Measurements from ENCODE around the gene C6orf136.

C6orf136 gene

DNA sequence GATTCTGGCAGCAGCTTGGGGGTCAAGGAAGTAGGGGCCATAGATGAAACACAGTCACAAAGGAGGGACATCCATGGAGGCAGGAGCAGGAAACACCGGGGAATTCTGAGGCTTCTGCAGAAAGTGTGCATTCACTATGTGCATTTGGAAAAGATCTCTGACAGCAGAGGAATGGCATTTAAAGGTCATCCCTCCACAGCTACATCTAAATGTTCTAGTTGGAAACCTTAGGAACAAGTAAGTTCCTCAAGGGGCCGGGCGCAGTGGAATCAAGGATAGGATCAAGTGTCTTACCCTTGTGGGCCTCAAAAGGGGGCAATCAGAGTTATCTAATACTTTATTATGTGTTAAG is 8.8 kb downstream of the C6orf136 start:
- no peak for TF ChIP-seq CTCF (IDR thresholded peaks at IDR 0.05)

- TF ChIP-seq CTCF (IDR thresholded peaks at IDR 0.05) = no peak
These were observed 9.6 kb downstream of the C6orf136 start for GRCh38 chr6:30656513-30656912.

DNA sequence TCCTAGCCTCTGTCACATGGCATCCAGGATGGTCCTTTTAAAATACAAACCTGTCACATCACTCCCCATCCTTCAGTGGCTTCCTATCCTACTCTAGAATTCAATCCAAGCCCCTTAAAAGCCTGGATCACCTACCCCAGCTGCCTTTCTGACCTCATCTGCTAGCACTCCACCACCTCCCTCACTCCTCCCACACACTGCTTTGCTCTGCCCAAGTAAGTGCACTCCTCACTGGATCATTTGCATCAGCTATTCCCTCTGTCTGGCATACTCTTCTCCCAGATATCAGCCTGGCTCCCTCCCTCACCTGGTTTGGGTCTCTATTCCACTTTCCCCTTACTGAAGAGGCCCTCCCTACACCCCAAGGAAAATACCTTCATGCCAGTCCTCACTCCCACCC is 10.5 kb downstream of the C6orf136 start:
- TF ChIP-seq CTCF (IDR thresholded peaks at IDR 0.05) = no peak

DNA sequence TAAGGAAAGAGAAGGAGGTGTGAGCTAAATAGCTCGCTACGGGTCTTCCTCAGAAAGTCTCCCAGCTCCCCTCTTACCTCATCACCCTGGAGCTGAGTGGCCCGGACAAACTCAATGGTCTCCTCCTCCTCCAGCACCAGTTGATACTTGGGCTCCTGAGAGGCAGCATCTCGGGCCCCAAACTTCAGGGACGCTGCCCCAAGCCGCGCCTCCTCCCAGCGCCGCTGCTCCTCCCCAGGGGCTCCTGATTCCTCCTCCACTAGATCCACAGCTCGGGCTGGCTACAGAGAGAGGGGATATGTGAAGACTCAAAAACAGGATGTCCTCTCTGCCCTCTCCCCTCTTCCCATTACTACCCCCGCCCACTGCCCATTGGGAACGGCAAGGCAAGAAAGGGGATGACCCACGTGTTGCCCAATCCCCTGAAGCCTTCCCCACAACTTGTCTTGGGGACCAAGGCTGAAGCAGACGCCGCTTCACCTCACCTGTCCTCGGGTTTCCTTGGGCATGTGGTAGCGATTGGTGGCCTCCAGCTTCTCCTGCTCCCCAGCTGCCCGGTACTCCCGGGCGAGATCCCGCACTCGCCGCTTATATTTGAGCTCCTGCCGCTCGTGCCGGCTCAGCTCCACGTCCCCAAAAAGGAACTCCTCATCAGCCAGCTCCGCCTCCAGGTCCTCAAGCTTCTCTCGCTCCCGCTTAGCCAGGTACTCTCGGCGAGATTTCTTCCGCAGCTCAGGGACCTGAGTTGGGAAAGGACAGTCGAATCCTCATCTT is 18.2 kb downstream of the C6orf136 start:
- TF ChIP-seq CTCF (IDR thresholded peaks at IDR 0.05) = no peak

DNA sequence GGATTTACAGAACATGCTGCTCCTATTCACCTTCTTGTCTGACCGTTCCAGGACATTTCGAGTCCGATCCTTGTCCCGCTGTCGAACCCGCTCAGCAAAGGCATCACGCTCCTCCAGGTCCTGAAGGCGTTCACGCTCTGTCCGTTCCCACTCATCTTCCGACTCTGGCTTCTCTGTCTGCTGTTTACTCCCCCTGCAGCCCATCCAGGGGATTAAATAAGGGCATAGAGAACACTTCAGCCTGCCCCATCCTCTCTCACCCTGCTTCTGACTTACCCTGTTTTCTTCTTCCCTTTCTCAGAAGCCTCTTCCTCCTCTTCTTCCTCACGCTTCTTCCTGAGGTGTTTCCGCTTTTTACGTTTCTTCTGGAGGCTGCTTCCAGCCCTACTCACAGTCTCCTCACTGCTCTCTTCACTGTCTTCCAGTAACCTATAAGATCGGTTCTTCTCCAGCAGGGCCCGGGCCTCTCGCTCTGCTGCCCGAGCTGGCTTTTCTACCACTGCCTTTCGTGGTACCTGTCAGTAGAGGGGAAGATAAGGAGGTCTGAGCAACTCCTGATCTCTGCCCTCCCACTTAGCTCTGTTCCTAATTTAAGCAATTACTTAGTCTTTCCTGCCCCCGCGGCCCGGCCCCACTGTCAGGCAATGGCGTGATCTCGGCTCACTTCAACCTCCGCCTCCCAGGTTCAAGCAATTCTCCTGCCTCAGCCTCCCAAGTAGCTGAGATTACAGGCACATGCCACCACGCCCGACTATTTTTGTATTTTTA is 24.0 kb downstream of the C6orf136 start:
- TF ChIP-seq CTCF (IDR thresholded peaks at IDR 0.05) = no peak

- TF ChIP-seq CTCF (IDR thresholded peaks at IDR 0.05) = peak; percentile 83
These were observed 25.7 kb downstream of the C6orf136 start, which contains the start of gene DHX16 for GRCh38 chr6:30672445-30673253. DHX16 (minus strand) TSS chr6:30673006; CDS start chr6:30672841, 165 bp downstream.

DNA sequence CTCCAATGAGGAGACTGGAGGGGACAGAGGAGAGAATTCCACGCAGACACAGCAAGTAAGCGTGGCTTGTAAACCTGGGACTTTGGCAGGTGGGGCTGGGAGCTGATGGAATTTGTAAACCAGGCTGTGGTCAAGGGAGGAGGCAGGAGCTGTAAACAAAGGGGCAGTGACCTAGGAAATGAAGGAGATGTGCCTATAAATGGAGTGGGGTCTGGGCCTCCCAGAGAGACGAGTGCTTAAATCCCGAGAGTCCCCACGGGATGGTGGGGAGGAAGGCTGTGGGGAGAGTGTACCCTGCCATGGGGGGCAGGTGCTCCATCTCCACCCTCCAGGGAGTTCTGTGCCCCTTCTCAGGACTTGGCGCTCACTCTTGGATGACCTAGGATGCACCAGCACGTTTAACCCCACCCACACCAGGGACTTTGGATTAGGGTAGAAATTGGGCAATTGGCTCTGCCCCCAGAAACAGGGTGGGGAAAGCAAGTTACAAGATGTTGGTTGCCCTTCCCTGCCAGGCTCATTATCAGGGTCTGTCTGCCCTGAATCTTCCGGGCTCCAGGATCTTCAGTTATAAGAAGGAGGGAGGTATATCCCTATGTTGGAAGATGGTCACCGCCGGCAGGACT is 29.8 kb downstream of the C6orf136 start:
- no peak for TF ChIP-seq CTCF (IDR thresholded peaks at IDR 0.05)
